A375 (cell line): ENCODE data around the gene TFF2. TPM values are rescaled to one million over a fixed set of nuclear protein-coding genes. Genes with fewer than 3 reads are reported as not detected.

ENCODE experiments used
- total RNA-seq: library from RNA; depleted of rRNA; stranded (reverse); fragments of >200 nt; shearing (Covaris generic); gene quantifications from 2 replicates; pipeline ENCODE4 v1.2.3, GENCODE V29; 2014; rRNA removed

TFF2 gene
- total RNA-seq, result 2.3 and 2.8 TPM in 2 replicates

GRCh38 chr21:42350927-42351426 lies at the start of gene TFF2:
TFF2 (minus strand) TSS chr21:42350994; CDS start chr21:42350957, 37 bp downstream.

GRCh38 chr21:42395905-42396651 lies 45.3 kb upstream of the TFF2 start, which contains the start of gene TMPRSS3:
TMPRSS3 (minus strand) TSS chr21:42396052; CDS start chr21:42395417, 635 bp downstream.

GRCh38 chr21:42366292-42367010 lies 15.7 kb upstream of the TFF2 start, which contains the start of gene TFF1:
TFF1 (minus strand) TSS chr21:42366535; CDS start chr21:42366495, 40 bp downstream.

GRCh38 chr21:42315296-42315891 lies 35.4 kb downstream of the TFF2 start, which contains the start of gene TFF3:
TFF3 (minus strand) TSS chr21:42315409; CDS start chr21:42315374, 35 bp downstream.

Other genes with a start within 250 kb of the TFF2 start
- 2.6 and 3.9 TPM in 2 replicates for gene ABCG1, start 131.9 kb downstream of the TFF2 start, total RNA-seq
- gene TFF3, start 35.6 kb downstream of the TFF2 start, total RNA-seq, result 0.40 and 2.5 TPM in 2 replicates
- not detected in 2 replicates for gene TFF1, start 15.5 kb upstream of the TFF2 start, total RNA-seq
- 0.45 and 0.79 TPM in 2 replicates for gene TMPRSS3, start 45.1 kb upstream of the TFF2 start, total RNA-seq
- not detected in 2 replicates for gene UBASH3A, start 52.9 kb upstream of the TFF2 start, total RNA-seq
- gene RSPH1, start 145.2 kb upstream of the TFF2 start, total RNA-seq, result 0.08 and 0.11 TPM in 2 replicates
- gene SLC37A1, start 162.9 kb upstream of the TFF2 start, total RNA-seq, result 2.3 and 3.3 TPM in 2 replicates